ENCODE measurements around the gene HS3ST6.
"Not testable (repeated sequence)": the region's sequence is repeated elsewhere in the genome, so short reads cannot be mapped to it uniquely, and the experiment has no call there.

The HS3ST6 gene

GRCh38 chr16:1924095-1924494 is 5.9 kb upstream of the HS3ST6 start:
- DNase-seq: no peak

- DNase-seq: no peak
Measured at GRCh38 chr16:1923299-1924034, 5.3 kb upstream of the HS3ST6 start.

GRCh38 chr16:1922357-1922756 is 4.1 kb upstream of the HS3ST6 start:
- DNase-seq: no peak

- no peak for DNase-seq
Measured at GRCh38 chr16:1920727-1921171, 2.5 kb upstream of the HS3ST6 start.

- not testable (repeated sequence) for DNase-seq
Measured at GRCh38 chr16:1920122-1920521, 1.9 kb upstream of the HS3ST6 start.

- DNase-seq: no peak
Measured at GRCh38 chr16:1919327-1919998, 1.2 kb upstream of the HS3ST6 start.

GRCh38 chr16:1917665-1918350 is 407 bp downstream of the HS3ST6 start:
- no peak for DNase-seq

- no peak for DNase-seq
Measured at GRCh38 chr16:1917056-1917664, 1.1 kb downstream of the HS3ST6 start.

- no peak for DNase-seq
Measured at GRCh38 chr16:1916640-1916990, 1.6 kb downstream of the HS3ST6 start.

GRCh38 chr16:1915732-1916639 is 2.2 kb downstream of the HS3ST6 start:
- no peak for DNase-seq

- no peak for DNase-seq
Measured at GRCh38 chr16:1914988-1915387, 3.2 kb downstream of the HS3ST6 start.

- no peak for DNase-seq
Measured at GRCh38 chr16:1914084-1914608, 4.1 kb downstream of the HS3ST6 start.

GRCh38 chr16:1913327-1914083 is 4.7 kb downstream of the HS3ST6 start:
- no peak for DNase-seq

GRCh38 chr16:1912215-1912543 is 6.0 kb downstream of the HS3ST6 start:
- no peak for DNase-seq

- no peak for DNase-seq
Measured at GRCh38 chr16:1911467-1912214, 6.6 kb downstream of the HS3ST6 start.

- no peak for DNase-seq
Measured at GRCh38 chr16:1909561-1910231, 8.5 kb downstream of the HS3ST6 start.

GRCh38 chr16:1908983-1909382 is 9.2 kb downstream of the HS3ST6 start:
- no peak for DNase-seq

- no peak for DNase-seq
Measured at GRCh38 chr16:1908184-1908583, 10.0 kb downstream of the HS3ST6 start.

GRCh38 chr16:1907226-1907860 is 10.9 kb downstream of the HS3ST6 start:
- no peak for DNase-seq

GRCh38 chr16:1906846-1907165 is 11.4 kb downstream of the HS3ST6 start:
- no peak for DNase-seq

Measured in activated CD4-positive, alpha-beta T cell treated with anti-CD3 and anti-CD28 coated beads for 1 hour (primary cell).